Measurements from ENCODE around the gene LRP1B. TPM values are rescaled to one million over a fixed set of nuclear protein-coding genes. Genes with fewer than 3 reads are reported as not detected.

LRP1B gene
- polyA plus RNA-seq, 2 of the 4 experiments (the other 2 are of a cell fraction): 0.03 TPM; not detected in 1

GRCh38 chr2:140455315-140455714 is 1675.5 kb downstream of the LRP1B start:
- POLR2A ChIA-PET: no interaction called here
- WGBS (ENCODE audit: missing lambda C conversion rate): 71% methylated on average over 1 of the region's 1 CpG
- Histone ChIP-seq H3K9me3 (no peaks in the 10 kb centered on the region), H3K4me1 (no peaks in the 10 kb centered on the region), H3K27ac (no peak overlapping the region), H3K4me3 (no peak overlapping the region), H3K4me2 (no peak overlapping the region)
- no peak for FAIRE-seq
- TF ChIP-seq RCOR1 (IDR thresholded peaks at IDR 0.05; ENCODE audit: low read depth, low read length) (no peak), ATOH8 (CRISPR knock-in tag; IDR thresholded peaks at IDR 0.05; ENCODE audit: low read depth) (no peak), ELK1 (IDR thresholded peaks at IDR 0.05; ENCODE audit: low read depth, low read length) (no peak), POLR2A (IDR thresholded peaks at IDR 0.05; ENCODE audit: low read length) (no peak), MAFK (IDR thresholded peaks at IDR 0.05; ENCODE audit: partially characterized antibody) (peak; percentile 81), ZNF302 (CRISPR knock-in tag; IDR thresholded peaks at IDR 0.05) (no peak), RAD21 (conservative IDR thresholded peaks at IDR 0.05 in 1 of 2, IDR thresholded peaks at IDR 0.05 in 1 of 2) (no peak), TFCP2L1 (CRISPR knock-in tag; IDR thresholded peaks at IDR 0.05) (no peak)
- no peak for ATAC-seq
- CTCF ChIA-PET: no interaction called here
- DNase-seq (ENCODE audit: low read depth in 1 of 2, low spot score in 1 of 2): no peak

- ChIA-PET CTCF (no interaction called here), POLR2A (no interaction called here)
- ATAC-seq (peak; percentile 62 to 89), DNase-seq (ENCODE audit: low read depth in 1 of 2, low spot score in 1 of 2) (peak; percentile 5 to 30), FAIRE-seq (no peak)
- TF ChIP-seq RAD21 (conservative IDR thresholded peaks at IDR 0.05 in 1 of 2, IDR thresholded peaks at IDR 0.05 in 1 of 2) (no peak), FOSL2 (IDR thresholded peaks at IDR 0.05) (no peak), FOSL2 (CRISPR knock-in tag; IDR thresholded peaks at IDR 0.05) (peak; percentile 39; the same call in 1 of the 2 replicates), FOXS1 (CRISPR knock-in tag; IDR thresholded peaks at IDR 0.05) (no peak), MYC (IDR thresholded peaks at IDR 0.05; ENCODE audit: borderline replicate concordance, low read length) (no peak), HOXA7 (CRISPR knock-in tag; IDR thresholded peaks at IDR 0.05) (no peak), USF2 (IDR thresholded peaks at IDR 0.05) (no peak), BHLHE40 (IDR thresholded peaks at IDR 0.05; ENCODE audit: low read depth, low read length) (no peak), ESRRA (IDR thresholded peaks at IDR 0.05; ENCODE audit: borderline replicate concordance, low read length) (no peak)
- H3K9me3 ChIP-seq: no peaks in the 10 kb centered on the region
- H3K4me2 ChIP-seq: no peak overlapping the region
- 20% methylated on average over 3 of the region's 3 CpGs for WGBS (ENCODE audit: missing lambda C conversion rate)
- no peak overlapping the region for H3K27ac ChIP-seq
- H3K4me1 ChIP-seq: no peaks in the 10 kb centered on the region
- H3K4me3 ChIP-seq: no peak overlapping the region
Observed at GRCh38 chr2:140454717-140455116, 1676.1 kb downstream of the LRP1B start.

GRCh38 chr2:140451324-140451723 is 1679.5 kb downstream of the LRP1B start:
- CTCF ChIA-PET: interaction anchor here (0.6 kb wide), 1 partner anchor 43 kb away, joined by 3 read pairs; no protein-coding TSS in a partner anchor
- no peak for DNase-seq (ENCODE audit: low read depth in 1 of 2, low spot score in 1 of 2)
- no peak for TF ChIP-seq USF2 (IDR thresholded peaks at IDR 0.05)
- TF ChIP-seq FOXS1 (CRISPR knock-in tag; IDR thresholded peaks at IDR 0.05): no peak
- TF ChIP-seq HOXB5 (CRISPR knock-in tag; IDR thresholded peaks at IDR 0.05): no peak
- TF ChIP-seq ZNF302 (CRISPR knock-in tag; IDR thresholded peaks at IDR 0.05): no peak
- TF ChIP-seq E2F6 (IDR thresholded peaks at IDR 0.05; ENCODE audit: borderline replicate concordance, low read depth): no peak
- TF ChIP-seq REST (IDR thresholded peaks at IDR 0.05): no peak
- no peak for TF ChIP-seq HOXB13 (CRISPR knock-in tag; IDR thresholded peaks at IDR 0.05; ENCODE audit: low read depth)
- TF ChIP-seq SREBF2 (IDR thresholded peaks at IDR 0.05): no peak
- TF ChIP-seq EP300 (IDR thresholded peaks at IDR 0.05): no peak
- no peak for TF ChIP-seq BHLHE40 (IDR thresholded peaks at IDR 0.05; ENCODE audit: low read depth, low read length)
- TF ChIP-seq KDM1A (IDR thresholded peaks at IDR 0.05; ENCODE audit: low read depth): no peak
- TF ChIP-seq CTCF (IDR thresholded peaks at IDR 0.05): no peak
- no peak for TF ChIP-seq POLR2AphosphoS2 (conservative IDR thresholded peaks at IDR 0.05; ENCODE audit: low read length)
- no peak for ATAC-seq
- H3K27ac ChIP-seq: no peak overlapping the region
- no peaks in the 10 kb centered on the region for H3K9me3 ChIP-seq
- POLR2A ChIA-PET: no interaction called here
- H3K4me2 ChIP-seq: no peak overlapping the region
- H3K4me1 ChIP-seq: no peaks in the 10 kb centered on the region
- no peak for FAIRE-seq
- no peak overlapping the region for H3K4me3 ChIP-seq

All from A549 (cell line).